Amniotic stem cell (primary cell): ENCODE measurements around the gene PTPRA.
"Not testable (repeated sequence)": the region's sequence is repeated elsewhere in the genome, so short reads cannot be mapped to it uniquely, and the experiment has no call there.

Experiments
- DNase-seq: peaks from one replicate; lab custom pipeline; 2025; lab: John Stamatoyannopoulos, UW

The PTPRA gene

DNA sequence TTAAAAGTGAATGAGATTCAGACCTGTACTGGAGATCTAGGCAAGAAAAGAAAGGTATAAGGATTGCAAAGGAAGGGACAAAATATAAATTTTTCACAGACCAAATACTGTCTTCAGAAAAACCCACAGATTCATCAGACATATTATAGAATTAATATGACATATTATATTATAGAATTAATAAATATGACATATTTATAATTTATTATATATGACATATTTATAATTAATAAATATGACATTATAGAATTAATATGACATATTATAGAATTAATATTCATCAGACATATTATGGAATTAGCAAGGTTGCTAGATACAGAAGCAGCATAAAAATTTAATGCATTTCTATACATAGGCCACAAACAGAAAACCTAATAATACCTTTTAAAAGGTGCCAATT, 125.4 kb downstream of the PTPRA start:
- DNase-seq = no peak

GRCh38 chr20:3000852-3001523, 127.7 kb downstream of the PTPRA start:
- DNase-seq = no peak

GRCh38 chr20:3003416-3003815, 130.1 kb downstream of the PTPRA start:
- DNase-seq = no peak

DNA sequence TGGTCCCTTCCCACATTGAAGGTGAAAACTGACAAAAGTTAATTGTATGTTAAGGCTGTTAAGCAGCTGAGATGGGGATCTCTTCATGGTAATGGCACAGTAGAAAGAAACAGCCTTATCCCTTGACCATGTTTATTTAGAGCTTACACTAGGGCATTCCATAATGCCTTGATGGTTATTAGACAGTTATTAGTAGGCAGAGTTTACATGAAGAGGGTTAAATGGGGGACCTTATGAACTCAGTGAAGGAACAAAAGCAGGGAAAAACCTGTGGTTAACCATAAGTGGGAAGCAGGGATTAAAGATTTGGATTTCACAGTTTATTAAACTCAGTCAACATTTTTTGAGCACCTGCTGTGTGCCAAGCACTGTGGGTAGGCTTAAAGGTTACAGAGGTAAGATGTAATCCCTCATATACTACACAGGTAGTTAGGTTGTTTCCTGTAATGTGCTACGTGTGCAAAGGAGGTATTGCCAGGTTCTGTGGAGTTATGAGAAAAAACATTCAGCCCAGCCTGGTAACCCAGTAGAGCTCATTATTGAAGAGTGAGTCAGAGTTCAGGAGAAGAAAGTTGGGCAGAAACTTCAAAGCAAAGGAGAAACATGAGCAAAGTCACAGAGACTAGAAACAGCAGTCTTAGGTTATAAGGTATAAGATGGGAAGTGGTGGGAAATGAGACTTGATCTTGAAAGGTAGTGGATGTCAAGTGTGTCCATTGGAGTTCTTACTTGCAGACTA, 137.9 kb downstream of the PTPRA start:
- no peak for DNase-seq

GRCh38 chr20:3011752-3012151, 138.5 kb downstream of the PTPRA start:
- no peak for DNase-seq

DNA sequence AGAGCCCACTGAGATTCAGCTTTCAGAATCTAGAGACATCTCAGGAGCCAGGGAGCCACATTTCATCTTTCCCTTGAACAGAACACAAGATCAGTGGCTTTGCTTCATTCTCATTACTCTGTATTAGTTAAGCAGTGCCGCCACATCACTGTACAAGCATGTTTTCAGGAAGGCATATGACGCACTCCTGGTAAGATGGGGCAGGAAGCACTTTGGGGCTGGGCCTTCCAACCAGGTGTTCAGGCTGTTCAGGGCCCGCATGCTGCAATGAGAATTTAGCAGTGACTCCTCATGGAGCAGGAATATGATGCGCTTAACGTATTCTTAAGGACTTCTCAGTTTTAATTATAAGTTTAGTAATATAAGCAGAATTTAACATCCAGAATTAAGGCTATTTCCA, 140.5 kb downstream of the PTPRA start:
- DNase-seq = no peak

GRCh38 chr20:3014179-3014578, 140.9 kb downstream of the PTPRA start:
- DNase-seq = no peak

DNA sequence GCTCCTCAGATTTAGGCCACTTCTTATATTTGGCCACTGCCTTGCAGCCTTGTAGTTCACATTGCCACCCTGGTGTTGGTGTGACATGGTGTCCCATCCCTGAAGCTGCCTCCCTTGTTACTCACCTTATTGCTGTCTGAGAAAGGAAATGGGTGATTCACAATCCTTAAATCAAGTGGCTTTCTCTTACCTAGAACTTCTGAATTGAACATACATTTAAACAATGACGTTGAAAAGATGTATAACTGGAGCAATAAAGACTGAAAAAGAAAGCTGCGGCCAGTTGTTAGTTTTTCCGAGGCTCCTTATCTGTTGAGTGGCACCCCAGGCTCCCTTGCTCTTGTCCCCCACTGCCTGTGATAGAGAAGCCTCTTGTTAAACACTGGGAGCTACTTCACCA, 141.4 kb downstream of the PTPRA start:
- no peak for DNase-seq

DNA sequence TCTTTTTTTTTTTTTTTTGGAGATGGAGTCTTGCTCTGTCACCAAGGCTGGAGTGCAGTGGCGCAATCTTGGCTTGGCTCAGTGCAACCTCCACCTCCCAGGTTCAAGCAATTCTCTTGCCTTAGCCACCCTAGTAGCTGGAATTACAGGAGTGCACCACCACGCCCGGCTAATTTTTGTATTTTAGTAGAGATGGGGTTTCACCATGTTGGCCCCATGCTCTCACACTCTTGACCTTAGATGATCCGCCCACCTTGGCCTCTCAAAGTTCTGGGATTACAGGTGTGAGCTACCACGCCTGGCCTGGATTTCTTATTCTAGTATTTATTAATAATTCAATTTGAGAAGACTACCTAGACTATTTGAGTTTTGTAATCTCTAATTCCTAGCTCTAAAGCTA, 142.0 kb downstream of the PTPRA start:
- DNase-seq = not testable (repeated sequence)

GRCh38 chr20:3021327-3021726, 148.0 kb downstream of the PTPRA start:
- DNase-seq = no peak

- no peak for DNase-seq
Measured at GRCh38 chr20:3021777-3022176, 148.5 kb downstream of the PTPRA start.

- DNase-seq = not testable (repeated sequence)
Measured at GRCh38 chr20:3022559-3023490, 149.5 kb downstream of the PTPRA start.

DNA sequence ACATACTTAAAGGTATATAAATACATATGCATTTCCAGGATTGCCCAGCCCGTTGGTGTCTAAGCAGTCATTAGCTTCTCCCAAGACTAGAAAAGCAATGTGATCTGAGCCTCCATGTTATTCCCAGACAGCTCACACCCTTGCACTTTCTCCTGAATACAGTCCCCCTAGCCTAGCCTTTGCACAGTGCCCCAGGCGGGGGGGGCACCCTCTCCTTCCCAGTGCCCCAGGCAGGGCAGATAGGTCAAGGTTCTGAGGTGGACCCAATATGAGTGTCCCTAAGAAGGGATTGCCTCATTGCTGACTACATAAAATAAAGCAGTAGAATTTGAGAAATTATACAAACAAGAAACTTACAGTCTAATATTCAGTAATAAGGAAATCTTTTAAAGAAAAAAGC, 154.7 kb downstream of the PTPRA start:
- DNase-seq = no peak

DNA sequence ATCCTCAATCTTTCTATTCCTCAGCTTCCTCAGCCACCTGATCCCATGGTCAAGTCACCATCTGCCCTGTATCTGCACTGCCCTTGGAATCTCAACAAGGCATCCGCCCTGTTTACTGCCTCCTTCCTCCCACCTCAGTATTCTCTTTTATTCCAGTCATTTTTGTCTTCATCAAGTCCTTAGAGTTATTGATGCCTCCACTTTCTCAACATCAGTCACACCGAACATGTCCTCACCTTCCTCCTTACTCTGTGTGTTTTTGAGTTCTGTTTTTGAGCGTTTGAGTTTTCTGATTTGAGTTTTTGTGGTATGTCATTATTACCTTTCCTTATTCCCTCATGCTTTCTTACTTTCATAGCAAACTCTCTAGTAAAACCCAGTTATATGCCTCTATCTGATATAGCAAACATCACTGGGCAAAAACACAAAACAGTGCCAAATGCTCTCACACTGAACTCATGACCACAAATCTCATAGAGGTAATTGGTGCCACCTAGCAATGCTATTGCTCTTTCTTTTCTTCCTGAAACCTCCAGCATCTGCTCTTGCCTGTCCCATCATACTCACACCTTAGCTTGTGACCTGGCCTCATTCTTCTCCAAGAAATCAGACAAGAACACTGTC, 158.4 kb downstream of the PTPRA start:
- no peak for DNase-seq

GRCh38 chr20:3032624-3033023, 159.3 kb downstream of the PTPRA start:
- no peak for DNase-seq

GRCh38 chr20:3037654-3038053, 164.4 kb downstream of the PTPRA start:
- no peak for DNase-seq

- no peak for DNase-seq
Measured at GRCh38 chr20:3038454-3038853, 165.2 kb downstream of the PTPRA start.

GRCh38 chr20:3039426-3039825, 166.1 kb downstream of the PTPRA start:
- no peak for DNase-seq

- DNase-seq = no peak
Measured at GRCh38 chr20:3040086-3040485, 166.8 kb downstream of the PTPRA start.

GRCh38 chr20:3041854-3042409, 168.7 kb downstream of the PTPRA start:
- no peak for DNase-seq

DNA sequence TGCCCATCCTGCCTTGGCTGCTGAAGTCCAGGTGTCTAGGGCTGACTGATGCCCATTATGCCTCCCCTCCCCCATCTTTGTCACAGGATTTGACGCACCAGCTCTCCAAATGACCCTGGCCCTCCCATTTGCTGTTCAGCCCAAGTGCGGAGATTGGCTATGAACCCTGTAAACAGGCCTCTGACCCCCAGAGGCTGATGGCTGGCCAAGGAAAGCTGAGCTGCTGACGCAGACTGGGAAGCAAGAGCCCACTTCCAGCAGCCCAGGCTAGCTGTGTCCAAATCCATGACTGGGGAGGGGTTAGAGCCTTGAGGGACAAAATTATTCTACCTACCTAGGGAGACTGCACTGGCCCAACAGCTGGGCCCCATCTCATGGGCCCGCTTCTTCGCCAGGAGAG, 169.3 kb downstream of the PTPRA start:
- DNase-seq = no peak

DNA sequence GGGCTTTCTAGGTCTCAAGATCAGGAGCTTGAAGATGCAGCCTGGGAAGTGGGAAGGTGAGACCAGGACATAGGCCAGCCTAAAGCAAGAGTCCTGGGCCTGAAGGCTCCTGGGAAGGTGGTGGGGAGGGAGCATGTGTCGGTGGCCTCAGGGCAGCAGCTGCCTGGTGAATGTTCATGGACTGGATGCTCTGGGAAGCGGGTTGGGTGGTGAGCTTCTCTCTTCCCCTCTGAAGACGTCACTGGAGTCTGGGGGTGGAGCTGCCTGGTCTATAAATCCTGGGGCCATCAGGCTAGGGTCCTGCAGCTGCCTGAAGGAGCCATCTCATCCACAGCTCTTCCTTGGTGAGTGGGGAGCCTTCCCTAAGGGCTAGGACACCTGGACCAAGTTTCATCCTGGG, 170.0 kb downstream of the PTPRA start, which contains the start of gene GNRH2:
Gene GNRH2 (plus strand): TSS at position 301 of the 400 bp plus-strand sequence. CDS start 793 bp downstream, outside the sequence.
- no peak for DNase-seq
